ENCODE measurements around the gene FRAS1.
"Not testable (repeated sequence)": the region's sequence is repeated elsewhere in the genome, so short reads cannot be mapped to it uniquely, and the experiment has no call there.

The FRAS1 gene

GRCh38 chr4:78165758-78166157 lies 108.6 kb downstream of the FRAS1 start:
- DNase-seq (ENCODE audit: low read depth in 1 of 2, low spot score in 1 of 2), result no peak

GRCh38 chr4:78166622-78167021 lies 109.5 kb downstream of the FRAS1 start:
- no peak for DNase-seq (ENCODE audit: low read depth in 1 of 2, low spot score in 1 of 2)

GRCh38 chr4:78167510-78167909 lies 110.4 kb downstream of the FRAS1 start:
- DNase-seq (ENCODE audit: low read depth in 1 of 2, low spot score in 1 of 2), result no peak

GRCh38 chr4:78168029-78168428 lies 110.9 kb downstream of the FRAS1 start:
- DNase-seq (ENCODE audit: low read depth in 1 of 2, low spot score in 1 of 2), result no peak

- no peak for DNase-seq (ENCODE audit: low read depth in 1 of 2, low spot score in 1 of 2)
These were observed 112.6 kb downstream of the FRAS1 start for GRCh38 chr4:78169728-78170127.

- DNase-seq (ENCODE audit: low read depth in 1 of 2, low spot score in 1 of 2), result no peak
These were observed 114.4 kb downstream of the FRAS1 start for GRCh38 chr4:78171482-78171881.

- no peak for DNase-seq (ENCODE audit: low read depth in 1 of 2, low spot score in 1 of 2)
These were observed 117.8 kb downstream of the FRAS1 start for GRCh38 chr4:78174891-78175290.

GRCh38 chr4:78179196-78179595 lies 122.1 kb downstream of the FRAS1 start:
- DNase-seq (ENCODE audit: low read depth in 1 of 2, low spot score in 1 of 2), result no peak

- DNase-seq (ENCODE audit: low read depth in 1 of 2, low spot score in 1 of 2), result not testable (repeated sequence)
These were observed 124.6 kb downstream of the FRAS1 start for GRCh38 chr4:78181681-78182234.

- no peak for DNase-seq (ENCODE audit: low read depth in 1 of 2, low spot score in 1 of 2)
These were observed 127.5 kb downstream of the FRAS1 start for GRCh38 chr4:78184584-78184983.

- no peak for DNase-seq (ENCODE audit: low read depth in 1 of 2, low spot score in 1 of 2)
These were observed 128.0 kb downstream of the FRAS1 start for GRCh38 chr4:78185117-78185516.

GRCh38 chr4:78186597-78187543 lies 129.7 kb downstream of the FRAS1 start:
- DNase-seq (ENCODE audit: low read depth in 1 of 2, low spot score in 1 of 2), result no peak

GRCh38 chr4:78190068-78190467 lies 132.9 kb downstream of the FRAS1 start:
- no peak for DNase-seq (ENCODE audit: low read depth in 1 of 2, low spot score in 1 of 2)

GRCh38 chr4:78190595-78190994 lies 133.5 kb downstream of the FRAS1 start:
- no peak for DNase-seq (ENCODE audit: low read depth in 1 of 2, low spot score in 1 of 2)

GRCh38 chr4:78197947-78198346 lies 140.8 kb downstream of the FRAS1 start:
- no peak for DNase-seq (ENCODE audit: low read depth in 1 of 2, low spot score in 1 of 2)

- DNase-seq (ENCODE audit: low read depth in 1 of 2, low spot score in 1 of 2), result no peak
These were observed 142.9 kb downstream of the FRAS1 start for GRCh38 chr4:78199984-78200383.

GRCh38 chr4:78200949-78201348 lies 143.8 kb downstream of the FRAS1 start:
- DNase-seq (ENCODE audit: low read depth in 1 of 2, low spot score in 1 of 2), result no peak

GRCh38 chr4:78204176-78204575 lies 147.1 kb downstream of the FRAS1 start:
- DNase-seq (ENCODE audit: low read depth in 1 of 2, low spot score in 1 of 2), result no peak

- DNase-seq (ENCODE audit: low read depth in 1 of 2, low spot score in 1 of 2), result no peak
These were observed 148.5 kb downstream of the FRAS1 start for GRCh38 chr4:78205591-78205990.

GRCh38 chr4:78207541-78207940 lies 150.4 kb downstream of the FRAS1 start:
- DNase-seq (ENCODE audit: low read depth in 1 of 2, low spot score in 1 of 2), result no peak

GRCh38 chr4:78207951-78208350 lies 150.8 kb downstream of the FRAS1 start:
- DNase-seq (ENCODE audit: low read depth in 1 of 2, low spot score in 1 of 2), result no peak

GRCh38 chr4:78208896-78209295 lies 151.8 kb downstream of the FRAS1 start:
- not testable (repeated sequence) for DNase-seq (ENCODE audit: low read depth in 1 of 2, low spot score in 1 of 2)
